Heart left ventricle (tissue), 13 donors: Measurements from ENCODE around the gene FOSL2.

ENCODE experiments used
- POLR2A ChIP-seq, 2 donors: fragments of 450-650 bp; IDR thresholded peaks; one replicate each; pipeline ENCODE4 v1.6.1; 2017; ENCODE audit warnings: antibody characterized with exemption in 2 of 2, mild to moderate bottlenecking in 2 of 2, moderate library complexity in 2 of 2
- TF ChIP-seq, protein P1 (sequence below), 12 donors: fragments of 200-600 bp; sonication (generic) in 4 of 12; IDR thresholded peaks; one replicate each; pipeline versions ENCODE4 v1.5.0 to v1.8.0; 2018 to 2022; ENCODE audit warnings: antibody characterized with exemption in 12 of 12, mild to moderate bottlenecking in 5 of 12
- donor health status: ischemic (EF 13 %, LVEDD 7.1; RV severe dilation, severe dysfunction).
- donor health status: DM: no; HTN: yes; CAD: no.
- donor health status: DM: no; HTN: no; CAD: no.
- donor health status: ischemic (EF 25% LVEDD 6.9; RV normal size, moderate dysfunction).
- donor health status: ischemic (EF 25% LVEDD 5.7; RV mildly dilated, moderate dysfunction).
- donor health status: ischemic (EF 35%, LVEDD 5.7; RV mildly dilated, moderate dysfunction).
- donor health status: nonischemic (EF 11% LVEDD 7.7; RV severe dilation, severe dysfunction).
- donor health status: DM: yes; HTN: yes; CAD: no.
- donor health status: PGD.
- donor health status: ischemic (EF 29% LVEDD 5.4; RV normal size, mild dysfunction).
- donor health status: nonischemic (EF 23%, LVEDD 6.1; RV moderate dilation, normal function).

DNA sequence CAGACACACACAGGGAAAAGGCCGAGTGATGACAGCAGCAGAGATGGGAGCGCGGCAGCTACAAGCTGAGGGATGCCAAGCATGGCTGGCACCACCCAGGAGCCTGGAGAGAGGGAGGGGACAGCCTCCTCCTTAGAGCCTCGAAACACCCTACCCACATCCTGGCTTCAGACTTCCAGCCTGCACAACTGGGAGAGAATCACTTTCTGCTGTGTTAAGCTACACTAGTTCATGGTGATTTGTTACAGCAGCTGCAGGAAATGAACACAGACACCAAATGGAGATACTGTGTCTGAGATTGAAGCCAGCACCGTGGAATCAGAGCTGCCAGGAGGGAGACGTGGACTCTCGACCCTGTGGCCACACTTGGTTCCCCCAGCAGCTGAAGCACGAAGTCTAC is 27.5 kb upstream of the FOSL2 start:
- TF ChIP-seq, protein P1, sequence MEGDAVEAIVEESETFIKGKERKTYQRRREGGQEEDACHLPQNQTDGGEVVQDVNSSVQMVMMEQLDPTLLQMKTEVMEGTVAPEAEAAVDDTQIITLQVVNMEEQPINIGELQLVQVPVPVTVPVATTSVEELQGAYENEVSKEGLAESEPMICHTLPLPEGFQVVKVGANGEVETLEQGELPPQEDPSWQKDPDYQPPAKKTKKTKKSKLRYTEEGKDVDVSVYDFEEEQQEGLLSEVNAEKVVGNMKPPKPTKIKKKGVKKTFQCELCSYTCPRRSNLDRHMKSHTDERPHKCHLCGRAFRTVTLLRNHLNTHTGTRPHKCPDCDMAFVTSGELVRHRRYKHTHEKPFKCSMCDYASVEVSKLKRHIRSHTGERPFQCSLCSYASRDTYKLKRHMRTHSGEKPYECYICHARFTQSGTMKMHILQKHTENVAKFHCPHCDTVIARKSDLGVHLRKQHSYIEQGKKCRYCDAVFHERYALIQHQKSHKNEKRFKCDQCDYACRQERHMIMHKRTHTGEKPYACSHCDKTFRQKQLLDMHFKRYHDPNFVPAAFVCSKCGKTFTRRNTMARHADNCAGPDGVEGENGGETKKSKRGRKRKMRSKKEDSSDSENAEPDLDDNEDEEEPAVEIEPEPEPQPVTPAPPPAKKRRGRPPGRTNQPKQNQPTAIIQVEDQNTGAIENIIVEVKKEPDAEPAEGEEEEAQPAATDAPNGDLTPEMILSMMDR (IDR thresholded peaks at IDR 0.05), result no peak
- no peak for TF ChIP-seq POLR2A (IDR thresholded peaks at IDR 0.05)
